Breast epithelium (tissue), 4 donors: Measurements from ENCODE around the gene SUPT20H. TPM values are rescaled to one million over a fixed set of nuclear protein-coding genes. Genes with fewer than 3 reads are reported as not detected.

Experiments used
- DNase-seq, 2 donors: peaks; one replicate each; pipeline ENCODE4 v3.0.0-alpha.2; 2019; ENCODE audit warnings: low spot score in 2 of 2
- H3K27ac ChIP-seq, 2 donors: fragments of 200-600 bp; sonication (generic) in 1 of 2; one replicate each; pipeline ENCODE4 v1.5.1; 2016 to 2019; ENCODE audit warnings: mild to moderate bottlenecking in 1 of 2
- H3K27me3 ChIP-seq, 2 donors: fragments of 200-600 bp; sonication (generic) in 1 of 2; one replicate each; pipeline versions ENCODE4 v1.5.1 to v1.6.0; 2017 to 2019; ENCODE audit warnings: control low read depth in 1 of 2, mild to moderate bottlenecking in 1 of 2
- H3K36me3 ChIP-seq: fragments of 200-600 bp; one replicate; pipeline ENCODE4 v1.5.1; 2019
- H3K4me1 ChIP-seq, 2 donors: fragments of 200-600 bp; sonication (generic); one replicate each; pipeline ENCODE4 v1.5.1; 2016 to 2019; ENCODE audit warnings: control low read depth in 1 of 2
- H3K4me3 ChIP-seq, 3 donors: fragments of 200-600 bp; sonication (generic); 1 replicate in 2 of 3; 2 replicates in 1 of 3; pipeline ENCODE4 v1.5.1; 2016 to 2019; ENCODE audit warnings: mild to moderate bottlenecking in 3 of 3, moderate library complexity in 2 of 3
- H3K9me3 ChIP-seq, 2 donors: fragments of 200-600 bp; sonication (generic) in 1 of 2; one replicate each; pipeline ENCODE4 v1.5.1; 2016 to 2019; ENCODE audit warnings: control low read depth in 1 of 2
- CTCF ChIP-seq, 3 donors: fragments of 450-650 bp; IDR thresholded peaks; one replicate each; pipeline ENCODE4 v1.5.1; 2016 to 2017; ENCODE audit warnings: antibody characterized with exemption in 3 of 3, mild to moderate bottlenecking in 3 of 3, moderate library complexity in 3 of 3
- POLR2A ChIP-seq: fragments of 450-650 bp; IDR thresholded peaks from one replicate; pipeline ENCODE4 v1.6.1; 2016; ENCODE audit warnings: antibody characterized with exemption, mild to moderate bottlenecking, moderate library complexity
- POLR2AphosphoS5 ChIP-seq, 3 donors: sonication (generic); formaldehyde crosslinking; IDR thresholded peaks; one replicate each; pipeline ENCODE4 v1.6.1; 2017; ENCODE audit warnings: antibody characterized with exemption in 3 of 3
- intact Hi-C: fragments of 100-400 bp; cut with DNase I; formaldehyde crosslinking; loops from one replicate; pipeline ENCODE4 v1.15.1; 2023; ENCODE audit warnings: low total_unique reads
- total RNA-seq, 3 donors: library from RNA; depleted of rRNA; stranded (reverse); fragments of >200 nt; gene quantifications; one replicate each; pipeline ENCODE4 v1.1.0, GENCODE V29; 2016

Gene SUPT20H
- total RNA-seq, 3 donors from 2014 or later: 33.4 to 94.8 (median 55.7) TPM

- peak within 1 kb of the TSS; percentile 83 to 98 (median 98) for H3K4me3 ChIP-seq
- peaks cover under 1% of the 10 kb centered on the region for H3K36me3 ChIP-seq
- no peaks in the 10 kb centered on the region for H3K9me3 ChIP-seq
- peak within 1 kb of the TSS; percentile 98 to 99 for H3K27ac ChIP-seq
- DNase-seq: peak; percentile 78 to 89
- no peak for TF ChIP-seq POLR2A
- peak; percentile 16 to 97 (median 66) for TF ChIP-seq CTCF (IDR thresholded peaks at IDR 0.05)
- peak; percentile 52 to 84 (median 60) for TF ChIP-seq POLR2AphosphoS5 (IDR thresholded peaks at IDR 0.05)
- intact Hi-C loops: no loop called here
- H3K27me3 ChIP-seq: no peaks in the 10 kb centered on the region
- peaks cover 0 to 18% of the 10 kb centered on the region in 2 donors for H3K4me1 ChIP-seq
Measured at GRCh38 chr13:36999054-36999714, 60.3 kb downstream of the SUPT20H start, which contains the start of gene ALG5. Gene ALG5 (minus strand): TSS chr13:36999340. CDS start chr13:36999300, 40 bp downstream.

DNA sequence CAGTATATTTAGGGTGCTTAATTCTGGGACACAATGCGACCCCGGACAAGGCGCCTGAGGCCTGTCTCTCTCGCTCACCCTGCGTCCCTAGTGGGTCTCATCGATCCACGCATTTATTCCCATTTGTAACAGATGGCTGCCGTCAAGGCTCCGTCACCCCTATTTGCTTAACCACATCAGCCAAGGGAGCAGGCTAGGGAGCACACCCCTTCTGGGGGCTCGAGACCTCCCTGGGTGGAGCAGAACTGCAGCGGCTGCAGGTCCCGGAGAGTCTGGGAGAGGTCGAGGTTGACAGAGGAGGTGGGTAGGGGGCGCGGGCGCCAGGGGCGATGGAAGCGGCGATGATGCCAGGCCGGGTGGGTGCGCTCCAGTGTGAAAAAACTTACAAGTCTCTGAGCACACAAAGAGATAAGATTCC lies 60.9 kb downstream of the SUPT20H start:
- DNase-seq: no peak
- H3K9me3 ChIP-seq: no peaks in the 10 kb centered on the region
- no peaks in the 10 kb centered on the region for H3K36me3 ChIP-seq
- H3K4me3 ChIP-seq: peak overlapping the region; percentile 83 to 98 (median 98)
- peak overlapping the region; percentile 15 to 99 for H3K27ac ChIP-seq
- TF ChIP-seq POLR2AphosphoS5 (IDR thresholded peaks at IDR 0.05) (no peak), POLR2A (no peak), CTCF (IDR thresholded peaks at IDR 0.05) (no peak)
- H3K27me3 ChIP-seq: no peaks in the 10 kb centered on the region
- intact Hi-C loops: no loop called here
- peaks cover 0 to 18% of the 10 kb centered on the region in 2 donors for H3K4me1 ChIP-seq

DNA sequence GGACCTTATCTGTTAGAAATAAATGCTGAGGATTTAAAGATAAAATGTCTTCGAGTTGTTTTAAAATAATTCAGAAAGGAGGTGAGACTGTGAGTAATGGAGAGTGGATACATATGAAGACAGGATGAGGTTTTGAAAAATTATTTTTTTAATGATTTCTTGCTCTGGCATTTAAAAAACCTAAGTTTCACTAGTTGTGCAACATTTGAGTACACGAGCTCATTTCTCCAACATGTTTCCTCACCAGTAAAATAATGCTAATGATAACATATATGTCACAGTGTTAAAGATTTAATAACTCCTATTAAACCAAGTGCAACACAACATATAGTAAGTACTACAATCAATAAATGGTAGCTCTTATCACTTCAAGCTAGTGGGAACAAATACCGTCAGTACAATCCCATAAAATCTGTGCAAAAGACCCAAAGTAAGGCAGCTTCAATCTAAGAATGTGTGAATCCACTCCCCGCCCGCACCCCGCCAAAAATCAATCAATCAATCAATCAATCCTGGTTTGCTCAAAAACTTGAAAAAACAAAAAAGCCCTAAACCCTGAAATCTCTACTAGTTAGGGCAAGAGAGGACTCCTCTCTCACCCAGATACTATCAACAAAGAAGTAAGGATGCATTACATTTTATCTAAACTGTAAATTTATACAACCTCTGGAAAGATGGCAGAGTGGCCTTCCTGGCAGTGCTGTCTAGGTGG lies 61.6 kb downstream of the SUPT20H start:
- TF ChIP-seq CTCF (IDR thresholded peaks at IDR 0.05): no peak
- TF ChIP-seq POLR2A: no peak
- no peak for TF ChIP-seq POLR2AphosphoS5 (IDR thresholded peaks at IDR 0.05)
- intact Hi-C loops: no loop called here

DNA sequence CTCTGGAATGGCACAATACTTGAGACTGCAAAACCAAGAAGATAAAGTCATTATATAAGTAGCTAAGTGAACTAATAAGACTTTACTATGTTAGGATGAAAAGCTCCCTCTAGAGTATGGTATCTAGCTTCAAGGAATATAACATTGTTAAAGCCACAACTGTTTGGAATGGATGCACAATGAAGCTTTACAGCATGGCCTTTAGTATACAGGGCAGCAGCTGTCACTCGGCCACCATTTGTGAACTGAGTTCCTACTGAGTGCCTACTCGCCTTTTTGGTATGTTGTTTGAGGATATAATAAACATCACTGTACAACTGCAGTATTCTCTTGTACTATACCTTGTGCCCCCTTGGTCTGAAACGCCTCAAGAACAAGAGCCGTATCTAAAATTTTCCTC lies 67.1 kb downstream of the SUPT20H start:
- Histone ChIP-seq H3K36me3 (peaks cover 10% of the 10 kb centered on the region), H3K9me3 (no peaks in the 10 kb centered on the region), H3K27me3 (no peaks in the 10 kb centered on the region), H3K4me3 (no peak overlapping the region), H3K27ac (no peak overlapping the region), H3K4me1 (no peaks in the 10 kb centered on the region)
- intact Hi-C loops: no loop called here
- no peak for DNase-seq
- no peak for TF ChIP-seq POLR2A
- TF ChIP-seq POLR2AphosphoS5 (IDR thresholded peaks at IDR 0.05): no peak

More for the DNA sequence above, 61.6 kb downstream of the SUPT20H start:
- Histone ChIP-seq H3K9me3 (no peaks in the 10 kb centered on the region), H3K27me3 (no peaks in the 10 kb centered on the region), H3K4me3 (peak overlapping the region; percentile 83 to 98 (median 98)), H3K36me3 (peaks cover 3% of the 10 kb centered on the region), H3K4me1 (peaks cover 0 to 18% of the 10 kb centered on the region in 2 donors), H3K27ac (peak overlapping the region; percentile 15 to 99)
- DNase-seq: no peak

GRCh38 chr13:36986462-36987240 lies 72.8 kb downstream of the SUPT20H start:
- Histone ChIP-seq H3K4me3 (no peak overlapping the region), H3K27me3 (no peaks in the 10 kb centered on the region), H3K27ac (no peak overlapping the region), H3K36me3 (no peaks in the 10 kb centered on the region), H3K9me3 (no peaks in the 10 kb centered on the region), H3K4me1 (no peaks in the 10 kb centered on the region)
- intact Hi-C loops: no loop called here
- no peak for DNase-seq
- TF ChIP-seq POLR2A: no peak
- TF ChIP-seq POLR2AphosphoS5 (IDR thresholded peaks at IDR 0.05): no peak
- TF ChIP-seq CTCF (IDR thresholded peaks at IDR 0.05): no peak
